Stimulated activated naive B cell treated with anti-CD40 and anti-IgM and Interleukin-4, amounts not matched to agents 10 μg/mL and 1 μg/mL and 100 μg/mL, for 72 hours (primary cell): ENCODE results near the gene IGF2.
"Not testable (repeated sequence)": the region's sequence is repeated elsewhere in the genome, so short reads cannot be mapped to it uniquely, and the experiment has no call there.

Experiments
- ATAC-seq, 2 donors: fragments of 150-1000 bp; cut with Tn5 transposase; replicated peaks; 2 replicates each; pipeline ENCODE4 v1.10.0; 2021; ENCODE audit warnings: moderate library complexity in 1 of 2
- DNase-seq: peaks from one replicate; pipeline ENCODE4 v3.0.0; 2021
- H3K27ac Mint-ChIP-seq: one replicate; pipeline ENCODE4 v1.8.0; 2022; ENCODE audit warnings: mild to moderate bottlenecking, mixed read lengths
- H3K27me3 Mint-ChIP-seq, 2 donors: one replicate each; pipeline ENCODE4 v1.8.0; 2022; ENCODE audit warnings: mixed read lengths in 2 of 2
- H3K36me3 Mint-ChIP-seq, 2 donors: one replicate each; pipeline ENCODE4 v1.8.0; 2022; ENCODE audit warnings: mixed read lengths in 2 of 2, mild to moderate bottlenecking in 1 of 2
- H3K4me1 Mint-ChIP-seq, 2 donors: one replicate each; pipeline ENCODE4 v1.8.0; 2022; ENCODE audit warnings: mixed read lengths in 2 of 2, mild to moderate bottlenecking in 1 of 2
- H3K4me3 Mint-ChIP-seq, 2 donors: one replicate each; pipeline ENCODE4 v1.8.0; 2022; ENCODE audit warnings: mild to moderate bottlenecking in 2 of 2, mixed read lengths in 2 of 2, moderate library complexity in 1 of 2
- H3K9me3 Mint-ChIP-seq, 2 donors: one replicate each; pipeline ENCODE4 v1.8.0; 2022; ENCODE audit warnings: mixed read lengths in 2 of 2, mild to moderate bottlenecking in 1 of 2

The IGF2 gene

DNA sequence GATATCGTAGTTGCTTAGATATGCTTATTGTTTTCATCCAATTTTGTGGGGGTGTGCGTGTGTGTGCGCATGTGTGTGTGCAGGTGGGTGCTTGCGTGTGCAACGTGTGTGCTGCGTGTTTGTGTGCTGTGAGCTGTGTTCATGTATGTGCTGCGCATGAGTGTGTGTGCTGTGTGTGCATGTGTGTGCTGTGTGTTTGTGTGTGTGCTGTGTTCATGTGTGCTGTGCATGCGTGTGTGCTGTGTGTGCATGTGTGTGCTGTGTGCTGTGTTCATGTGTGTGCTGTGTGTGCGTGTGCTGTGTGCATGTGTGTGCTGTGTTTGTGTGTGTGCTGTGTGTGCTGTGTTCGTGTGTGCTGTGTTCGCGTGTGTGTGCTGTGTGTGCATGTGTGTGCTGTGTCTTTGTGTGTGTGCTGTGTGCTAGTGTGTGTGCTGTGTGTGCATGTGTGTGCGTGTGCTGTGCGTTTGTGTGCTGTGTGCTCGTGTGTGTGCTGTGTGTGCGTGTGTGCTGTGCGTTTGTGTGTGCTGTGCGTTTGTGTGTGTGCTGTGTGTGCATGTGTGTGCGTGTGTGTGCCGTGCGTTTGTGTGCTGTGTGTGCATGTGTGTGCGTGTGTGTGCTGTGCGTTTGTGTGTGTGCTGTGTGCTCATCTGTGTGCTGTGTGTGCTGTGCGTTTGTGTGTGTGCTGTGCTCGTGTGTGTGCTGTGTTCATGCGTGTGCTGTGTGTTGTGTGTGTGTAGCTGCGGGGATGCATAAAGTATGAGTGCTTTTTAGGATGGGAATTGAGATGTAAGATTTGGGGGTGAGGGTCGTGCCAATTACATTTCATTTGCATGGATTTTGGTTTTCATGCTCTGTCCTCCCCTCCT is 7.6 kb downstream of the IGF2 start:
- H3K4me1 Mint-ChIP-seq: peaks cover 6 to 10% of the 10 kb centered on the region in 2 donors

DNA sequence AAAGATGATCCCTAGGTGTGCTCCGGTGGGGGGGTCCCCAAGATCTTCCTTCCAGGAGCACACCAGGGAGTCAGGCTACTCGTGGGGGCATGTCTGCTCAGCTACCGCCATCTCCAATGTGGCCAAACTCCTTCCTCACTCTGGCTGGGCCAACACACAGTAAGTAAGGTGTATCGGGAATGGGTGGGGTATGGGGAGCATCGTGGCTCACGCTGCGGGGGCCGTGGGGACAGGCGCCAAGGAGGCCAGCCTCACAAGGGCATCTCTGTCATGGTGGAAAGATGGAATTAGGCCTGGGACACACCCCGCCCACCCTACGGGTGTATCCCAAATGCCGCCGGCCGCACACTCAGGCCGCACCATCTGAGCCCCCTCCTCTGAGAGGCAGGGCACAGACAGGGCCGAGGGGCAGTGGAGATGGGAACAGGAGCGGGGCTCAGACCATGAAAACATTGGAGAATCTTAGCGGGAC is 8.3 kb downstream of the IGF2 start:
- peak overlapping the region; percentile 4 for H3K27ac Mint-ChIP-seq
- peaks cover 70 to 76% of the 10 kb centered on the region in 2 donors for H3K27me3 Mint-ChIP-seq

More for the DNA sequence above, 7.6 kb downstream of the IGF2 start:
- DNase-seq (no peak), ATAC-seq (no peak)
- H3K9me3 Mint-ChIP-seq: peaks cover 8 to 10% of the 10 kb centered on the region in 2 donors
- no peaks in the 10 kb centered on the region for H3K36me3 Mint-ChIP-seq
- H3K27ac Mint-ChIP-seq: peak overlapping the region; percentile 78
- peaks cover 70 to 76% of the 10 kb centered on the region in 2 donors for H3K27me3 Mint-ChIP-seq
- H3K4me3 Mint-ChIP-seq: no peak overlapping the region

DNA sequence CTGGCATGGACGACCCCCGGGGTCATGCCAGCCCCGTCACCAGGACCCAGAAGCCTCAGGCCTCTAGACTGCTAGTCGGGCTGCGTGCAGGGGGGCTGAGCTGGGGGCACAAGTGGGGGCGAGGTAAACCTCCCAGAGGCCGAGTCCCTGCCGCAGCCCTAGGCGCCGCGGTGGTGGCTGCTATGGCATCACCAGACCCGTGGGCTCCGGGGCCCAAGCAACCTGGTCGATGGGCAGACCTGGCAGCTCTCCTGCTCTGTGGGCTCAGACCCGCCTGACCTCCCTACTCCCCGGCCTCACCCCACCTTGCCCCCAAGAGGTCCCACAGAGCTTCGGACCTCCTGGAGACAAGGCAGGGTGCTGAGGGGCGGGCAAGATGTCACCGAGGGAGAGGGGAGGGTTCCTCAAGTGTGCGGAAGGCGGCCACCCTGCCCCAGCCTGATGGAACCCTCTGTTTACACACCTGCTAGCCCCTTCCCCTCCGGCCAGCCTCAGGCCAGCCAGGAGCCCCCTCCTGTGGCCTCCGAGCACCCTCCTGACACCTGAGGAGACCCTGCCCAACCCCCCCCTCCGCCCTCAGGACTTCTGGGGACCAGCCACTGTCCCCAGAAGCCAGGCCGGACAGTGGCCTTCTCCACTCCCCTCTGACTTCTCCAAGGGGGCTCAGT is 9.4 kb downstream of the IGF2 start:
- no peak overlapping the region for H3K4me3 Mint-ChIP-seq
- ATAC-seq: no peak
- H3K27me3 Mint-ChIP-seq: peaks cover 74 to 76% of the 10 kb centered on the region in 2 donors
- H3K36me3 Mint-ChIP-seq: no peaks in the 10 kb centered on the region
- H3K9me3 Mint-ChIP-seq: peaks cover 15 to 28% of the 10 kb centered on the region in 2 donors
- no peak for DNase-seq
- H3K27ac Mint-ChIP-seq: no peak overlapping the region
- H3K4me1 Mint-ChIP-seq: peaks cover 0 to 6% of the 10 kb centered on the region in 2 donors

More for the DNA sequence above, 8.3 kb downstream of the IGF2 start:
- Mint-ChIP-seq H3K4me3 (no peak overlapping the region), H3K9me3 (peaks cover 10 to 17% of the 10 kb centered on the region in 2 donors), H3K4me1 (peaks cover 0 to 6% of the 10 kb centered on the region in 2 donors), H3K36me3 (no peaks in the 10 kb centered on the region)
- DNase-seq: no peak
- ATAC-seq: no peak

DNA sequence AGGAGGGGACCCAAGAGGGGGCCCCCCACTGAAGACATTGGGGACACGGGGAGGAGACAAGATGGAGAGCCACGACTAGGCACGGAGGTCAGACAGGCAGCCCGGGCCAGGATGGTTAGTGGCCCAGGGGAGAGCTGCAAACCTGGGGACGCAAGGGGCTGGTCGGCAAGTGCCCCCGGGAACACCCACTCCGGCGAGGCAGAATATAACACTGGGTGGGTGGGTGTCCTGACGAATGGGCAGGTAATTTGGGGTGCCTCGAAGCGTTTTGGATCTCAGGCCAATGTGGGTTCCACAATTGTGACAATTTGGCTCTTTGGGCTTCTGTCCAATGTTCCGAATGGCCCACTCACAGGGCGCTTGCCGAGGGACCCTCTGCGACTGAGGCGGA is 9.9 kb downstream of the IGF2 start:
- Mint-ChIP-seq H3K9me3 (peaks cover 18 to 31% of the 10 kb centered on the region in 2 donors), H3K4me3 (no peak overlapping the region), H3K36me3 (no peaks in the 10 kb centered on the region), H3K27me3 (peaks cover 75 to 76% of the 10 kb centered on the region in 2 donors), H3K4me1 (peaks cover 0 to 9% of the 10 kb centered on the region in 2 donors), H3K27ac (no peak overlapping the region)
- no peak for ATAC-seq
- DNase-seq: no peak

DNA sequence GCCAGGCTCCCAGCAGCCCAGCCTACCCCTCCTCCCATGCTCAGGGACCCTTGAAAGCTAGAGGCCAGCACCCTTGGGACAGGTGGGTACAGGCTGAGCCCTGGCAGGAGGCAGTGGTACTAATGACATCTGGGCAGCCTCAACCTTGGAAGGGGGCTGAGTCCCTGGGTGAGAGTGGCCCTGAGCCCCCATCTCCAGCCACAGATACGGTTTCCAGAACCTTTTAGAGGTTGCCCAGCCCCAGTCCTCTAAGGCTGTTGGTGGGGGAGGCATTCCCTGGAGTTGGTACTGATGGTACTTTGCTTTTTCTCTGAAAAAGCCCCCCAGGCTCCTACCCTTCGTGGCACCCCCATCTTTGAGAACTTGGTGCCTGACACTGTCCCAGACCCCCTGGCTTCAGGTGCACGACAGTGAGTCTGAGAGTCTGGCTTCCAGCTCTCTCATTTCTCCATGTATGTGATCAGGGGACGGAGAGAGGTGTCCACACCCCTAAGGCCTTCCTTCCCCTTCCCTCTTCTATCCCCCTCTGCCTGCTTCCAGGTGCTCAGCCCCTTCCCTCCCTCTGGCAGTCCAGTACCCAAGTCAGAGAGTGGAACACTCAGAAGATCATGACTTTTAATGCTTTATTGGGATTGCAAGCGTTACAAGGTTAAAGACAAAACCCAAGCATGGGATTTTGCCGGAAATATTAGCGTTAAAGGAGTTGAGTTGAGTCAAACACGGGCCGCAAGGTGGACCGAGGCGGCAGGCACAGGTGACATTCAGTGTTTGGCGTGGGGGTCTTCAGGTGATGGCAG is 10.5 kb downstream of the IGF2 start:
- no peak for ATAC-seq
- Mint-ChIP-seq H3K4me3 (no peak overlapping the region), H3K27ac (no peak overlapping the region), H3K27me3 (peaks cover 76% of the 10 kb centered on the region in 2 donors), H3K9me3 (peaks cover 18 to 32% of the 10 kb centered on the region in 2 donors), H3K36me3 (no peaks in the 10 kb centered on the region), H3K4me1 (peaks cover 0 to 9% of the 10 kb centered on the region in 2 donors)
- no peak for DNase-seq

DNA sequence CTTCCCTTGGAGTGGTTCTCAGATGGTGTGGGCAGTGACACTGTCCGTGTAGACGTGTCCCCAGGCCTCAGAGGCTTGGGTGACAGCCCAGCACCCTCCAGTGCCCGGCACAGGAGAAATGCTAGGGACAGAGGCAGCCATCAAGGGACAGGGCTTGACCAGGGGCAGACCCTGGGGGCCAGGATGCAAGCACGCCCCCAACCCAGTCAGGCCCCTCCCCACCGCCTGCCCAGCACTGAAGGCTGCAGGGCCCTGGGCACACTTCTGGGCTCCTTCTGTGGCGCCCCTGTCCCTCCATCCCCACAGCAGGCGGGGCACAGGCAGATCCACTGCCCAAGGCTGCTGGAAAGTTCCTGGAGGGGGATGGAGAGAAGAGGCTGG is 11.1 kb downstream of the IGF2 start:
- DNase-seq: no peak
- Mint-ChIP-seq H3K4me3 (no peak overlapping the region), H3K4me1 (peaks cover 0 to 7% of the 10 kb centered on the region in 2 donors), H3K36me3 (no peaks in the 10 kb centered on the region), H3K27me3 (peaks cover 76% of the 10 kb centered on the region in 2 donors), H3K9me3 (peaks cover 18 to 34% of the 10 kb centered on the region in 2 donors), H3K27ac (no peak overlapping the region)
- ATAC-seq: no peak

DNA sequence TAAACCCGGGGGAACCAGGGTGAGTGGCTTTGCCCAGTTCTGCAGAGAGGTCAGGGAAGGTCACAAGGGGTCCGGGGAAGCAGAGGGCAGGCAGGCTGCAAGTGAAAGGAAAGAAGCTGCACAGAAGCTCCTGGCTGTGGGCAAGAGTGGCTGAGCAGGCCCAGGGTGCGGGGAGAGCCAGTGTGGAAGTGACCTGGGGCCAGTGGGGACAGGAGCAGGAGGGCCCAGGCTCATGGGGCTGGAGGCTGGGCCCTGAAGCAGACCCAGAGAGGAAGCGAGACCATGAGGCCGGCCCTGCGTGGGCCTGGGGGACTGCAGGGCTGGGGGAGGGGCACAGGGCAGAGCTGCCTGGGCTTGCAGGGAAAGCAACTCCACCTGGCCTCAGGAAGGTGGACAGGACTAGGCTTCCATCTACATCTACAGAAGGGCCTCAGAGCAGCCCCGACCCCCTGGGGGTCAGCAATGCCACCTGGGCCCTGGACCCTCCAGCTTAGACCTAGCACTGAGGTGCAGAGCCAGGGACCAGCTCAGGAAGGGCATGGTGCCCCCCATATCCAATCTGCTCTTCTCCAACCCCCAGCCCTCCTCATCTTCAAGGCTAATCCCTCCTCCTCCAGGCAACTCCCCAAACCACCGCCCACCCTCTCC is 11.6 kb downstream of the IGF2 start:
- Mint-ChIP-seq H3K4me1 (peaks cover 0 to 6% of the 10 kb centered on the region in 2 donors), H3K27ac (no peak overlapping the region), H3K4me3 (no peak overlapping the region), H3K9me3 (peaks cover 18 to 34% of the 10 kb centered on the region in 2 donors), H3K36me3 (no peaks in the 10 kb centered on the region), H3K27me3 (peaks cover 72 to 74% of the 10 kb centered on the region in 2 donors)
- DNase-seq (no peak), ATAC-seq (no peak)

DNA sequence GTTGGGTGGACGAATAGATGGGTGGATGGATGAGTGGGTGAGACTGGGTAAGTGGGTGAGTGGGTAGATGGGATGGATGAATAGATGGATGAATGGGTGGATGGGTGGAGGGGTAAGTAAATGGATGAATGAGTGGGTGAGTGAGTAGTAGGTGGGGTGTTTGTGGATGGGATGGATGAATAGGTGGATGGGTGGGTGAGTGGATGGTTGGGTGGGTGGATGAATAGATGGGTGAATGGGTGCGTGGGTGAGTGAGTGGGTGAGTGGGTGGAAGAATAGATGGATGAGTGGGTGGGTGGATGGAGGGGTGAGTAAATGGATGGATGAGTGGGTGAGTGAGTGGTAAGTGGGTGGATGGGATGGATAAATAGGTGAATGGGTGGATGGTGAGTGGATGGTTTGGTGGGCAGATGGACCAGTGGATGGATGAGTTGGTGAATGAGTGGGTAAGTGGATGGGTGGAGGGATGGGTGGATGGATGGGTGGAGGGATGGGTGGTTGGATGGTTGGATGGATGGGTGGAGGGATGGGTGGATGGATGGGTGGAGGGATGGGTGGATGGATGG is 12.6 kb downstream of the IGF2 start:
- Mint-ChIP-seq H3K27me3 (peaks cover 70 to 73% of the 10 kb centered on the region in 2 donors), H3K4me1 (peaks cover 0 to 6% of the 10 kb centered on the region in 2 donors), H3K9me3 (peaks cover 14 to 32% of the 10 kb centered on the region in 2 donors), H3K36me3 (no peaks in the 10 kb centered on the region), H3K27ac (no peak overlapping the region), H3K4me3 (no peak overlapping the region)
- DNase-seq (no peak), ATAC-seq (no peak)

DNA sequence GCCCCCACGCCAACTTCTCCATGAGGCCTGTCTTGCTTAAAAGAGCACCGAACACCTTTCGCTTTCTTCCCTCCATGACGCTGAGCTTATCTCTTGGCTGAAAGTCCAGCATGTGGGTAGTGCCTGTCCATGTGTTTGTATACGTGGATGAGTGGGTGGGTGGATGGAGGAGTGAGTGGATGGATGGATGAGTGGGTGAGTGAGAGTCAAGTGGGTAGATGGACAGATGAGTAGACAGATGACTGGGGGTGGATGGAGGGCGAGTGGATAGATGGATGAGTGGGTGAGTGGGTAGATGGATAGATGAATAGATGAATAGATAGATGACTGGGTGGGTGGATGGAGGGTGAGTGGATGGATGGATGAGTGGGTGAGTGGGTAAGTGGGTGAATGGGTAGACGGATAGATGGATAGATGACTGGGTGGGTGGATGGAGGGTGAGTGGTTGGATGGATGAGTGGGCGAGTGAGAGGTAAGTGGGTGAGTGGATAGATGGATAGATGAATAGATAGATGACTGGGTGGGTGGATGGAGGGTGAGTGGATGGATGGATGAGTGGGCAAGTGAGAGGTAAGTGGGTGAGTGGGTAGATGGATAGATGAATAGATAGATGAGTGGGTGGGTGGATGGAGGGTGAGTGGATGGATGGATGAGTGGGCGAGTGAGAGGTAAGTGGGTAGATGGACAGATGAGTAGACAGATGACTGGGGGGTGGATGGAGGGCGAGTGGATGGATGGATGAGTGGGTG is 14.3 kb downstream of the IGF2 start:
- H3K4me1 Mint-ChIP-seq, H3K4me3 Mint-ChIP-seq, H3K27ac Mint-ChIP-seq, ATAC-seq, H3K36me3 Mint-ChIP-seq, DNase-seq: not testable (repeated sequence)
- peaks cover 10 to 24% of the 10 kb centered on the region in 2 donors for H3K9me3 Mint-ChIP-seq
- H3K27me3 Mint-ChIP-seq: peaks cover 69 to 75% of the 10 kb centered on the region in 2 donors

DNA sequence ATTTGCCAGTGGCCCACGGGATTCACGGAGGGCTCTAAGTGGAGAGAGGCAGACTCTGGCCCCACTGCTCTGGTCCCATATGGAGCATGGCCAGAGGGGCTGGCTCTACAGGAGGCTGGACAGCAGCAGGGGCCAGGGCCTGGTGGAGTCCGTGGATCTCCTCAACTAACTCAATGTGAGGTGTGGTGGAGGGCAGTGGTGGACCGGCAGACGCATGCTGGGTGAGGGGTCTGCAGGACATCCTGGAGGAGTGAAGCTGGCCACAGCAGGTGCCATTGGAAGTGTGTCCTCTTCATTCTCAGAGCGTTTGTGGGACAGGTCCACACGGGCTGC is 15.6 kb downstream of the IGF2 start:
- Mint-ChIP-seq H3K4me3 (no peak overlapping the region), H3K27me3 (peaks cover 63 to 71% of the 10 kb centered on the region in 2 donors), H3K9me3 (peaks cover 10 to 24% of the 10 kb centered on the region in 2 donors), H3K36me3 (no peaks in the 10 kb centered on the region), H3K4me1 (peaks cover 0 to 3% of the 10 kb centered on the region in 2 donors), H3K27ac (no peak overlapping the region)
- no peak for DNase-seq
- no peak for ATAC-seq

DNA sequence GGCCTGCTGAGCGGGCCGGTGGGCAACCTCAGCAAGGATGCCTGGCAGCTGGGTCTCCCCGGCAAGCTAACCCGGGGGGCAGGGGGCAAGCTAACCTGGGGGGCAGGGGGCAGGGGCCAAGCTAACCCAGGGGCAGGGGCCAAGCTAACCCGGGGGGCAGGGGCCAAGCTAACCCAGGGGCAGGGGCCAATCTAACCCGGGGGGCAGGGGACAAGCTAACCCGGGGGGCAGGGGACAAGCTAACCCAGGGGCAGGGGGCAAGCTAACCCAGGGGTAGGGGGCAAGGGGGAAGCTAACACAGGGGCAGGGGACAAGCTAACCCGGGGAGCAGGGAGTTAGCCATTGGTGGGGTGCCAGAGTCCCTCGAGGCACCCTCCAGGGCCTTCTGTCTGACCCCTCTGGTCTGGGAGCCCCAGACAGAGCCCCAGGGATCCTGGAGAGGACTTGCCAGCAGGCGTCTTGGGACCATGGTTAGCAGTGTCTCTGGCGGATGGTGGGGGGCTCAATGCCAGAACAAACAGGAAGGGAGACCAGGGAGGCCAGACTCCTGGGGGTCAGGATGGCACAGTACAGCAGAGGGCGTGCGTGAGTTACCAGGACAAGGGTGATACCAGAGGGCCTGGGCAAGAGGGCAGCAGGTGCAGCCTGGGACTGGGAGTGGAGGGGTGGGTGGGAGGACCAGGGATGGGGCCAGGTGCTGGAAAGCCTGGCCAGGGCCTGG is 16.1 kb downstream of the IGF2 start:
- H3K27ac Mint-ChIP-seq: no peak overlapping the region
- H3K36me3 Mint-ChIP-seq: no peaks in the 10 kb centered on the region
- DNase-seq (no peak), ATAC-seq (no peak)
- H3K27me3 Mint-ChIP-seq: peaks cover 67 to 71% of the 10 kb centered on the region in 2 donors
- H3K9me3 Mint-ChIP-seq: peaks cover 10 to 24% of the 10 kb centered on the region in 2 donors
- H3K4me3 Mint-ChIP-seq: no peak overlapping the region
- peaks cover 0 to 3% of the 10 kb centered on the region in 2 donors for H3K4me1 Mint-ChIP-seq

DNA sequence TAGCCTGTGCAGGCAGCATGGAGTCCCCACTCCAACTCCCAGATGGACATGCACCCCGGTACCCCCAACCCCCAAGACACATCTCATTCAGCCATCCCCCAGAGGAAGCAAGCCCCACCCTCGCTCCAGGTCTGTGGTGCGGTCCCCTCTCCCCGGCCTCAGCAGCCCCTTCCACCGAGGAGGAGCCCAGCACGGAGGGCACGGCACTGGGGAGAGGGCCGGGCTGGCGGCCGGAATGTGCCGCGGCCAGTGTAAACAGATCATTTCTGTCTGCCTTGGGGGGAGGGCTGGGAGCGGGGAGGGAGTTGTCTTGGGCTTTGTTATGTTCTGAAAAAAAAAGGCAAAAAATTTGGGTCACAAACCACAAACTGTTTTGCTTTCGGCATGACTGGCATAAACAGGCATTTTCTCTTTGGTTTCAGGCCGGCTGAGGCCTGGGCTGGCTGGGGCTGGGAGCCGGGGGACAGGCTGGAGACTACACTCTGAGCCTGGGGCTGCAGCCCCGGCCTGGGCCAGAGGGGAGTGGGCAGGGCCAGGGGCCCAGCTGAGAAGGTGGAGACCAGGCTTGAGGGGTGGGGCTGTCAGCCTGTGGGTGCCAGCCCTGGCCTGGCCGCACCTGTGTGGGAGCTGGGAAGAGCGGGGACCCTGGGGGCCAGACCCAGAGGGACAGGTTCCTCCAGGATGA is 16.8 kb downstream of the IGF2 start:
- peaks cover 61 to 68% of the 10 kb centered on the region in 2 donors for H3K27me3 Mint-ChIP-seq
- no peaks in the 10 kb centered on the region for H3K36me3 Mint-ChIP-seq
- H3K4me3 Mint-ChIP-seq: no peak overlapping the region
- no peak overlapping the region for H3K27ac Mint-ChIP-seq
- DNase-seq (no peak), ATAC-seq (no peak)
- peaks cover 0 to 3% of the 10 kb centered on the region in 2 donors for H3K4me1 Mint-ChIP-seq
- H3K9me3 Mint-ChIP-seq: peaks cover 11 to 24% of the 10 kb centered on the region in 2 donors
